Esophagus squamous epithelium (tissue), 5 donors: ENCODE results near the gene PHLPP1. TPM values are rescaled to one million over a fixed set of nuclear protein-coding genes. Genes with fewer than 3 reads are reported as not detected.

Source experiments
- DNase-seq: peaks from one replicate; lab custom pipeline; 2025; lab: John Stamatoyannopoulos, UW
- H3K27ac ChIP-seq, 4 donors: fragments of 200-600 bp; sonication (generic); one replicate each; pipeline ENCODE4 v1.5.1; 2016 to 2019; ENCODE audit warnings: mild to moderate bottlenecking in 1 of 4
- H3K27me3 ChIP-seq, 4 donors: fragments of 200-600 bp; sonication (generic); 1 replicate in 3 of 4; 2 replicates in 1 of 4; pipeline versions ENCODE4 v1.5.1 to v1.6.0; 2017 to 2021; ENCODE audit warnings: antibody characterized with exemption in 1 of 4
- H3K36me3 ChIP-seq, 3 donors: fragments of 200-600 bp; sonication (generic); one replicate each; pipeline ENCODE4 v1.5.1; 2016 to 2019
- H3K4me1 ChIP-seq, 3 donors: fragments of 200-600 bp; sonication (generic); one replicate each; pipeline ENCODE4 v1.5.1; 2017 to 2019
- H3K4me3 ChIP-seq, 4 donors: fragments of 200-600 bp; sonication (generic); 1 replicate in 3 of 4; 2 replicates in 1 of 4; pipeline ENCODE4 v1.5.1; 2016 to 2019; ENCODE audit warnings: mild to moderate bottlenecking in 2 of 4, moderate library complexity in 1 of 4
- H3K9me3 ChIP-seq, 3 donors: fragments of 200-600 bp; sonication (generic); one replicate each; pipeline ENCODE4 v1.5.1; 2016 to 2019
- POLR2A ChIP-seq, 4 donors: fragments of 450-650 bp; IDR thresholded peaks; one replicate each; pipeline ENCODE4 v1.6.1; 2017; ENCODE audit warnings: antibody characterized with exemption in 4 of 4, mild to moderate bottlenecking in 4 of 4, moderate library complexity in 3 of 4
- WGBS, 2 donors: methylation state at CpG; one replicate each; pipeline ENCODE4 v1.1.5; 2018; 5-methylcytosine and 5-hydroxymethylcytosine counted together
- intact Hi-C: fragments of 100-400 bp; cut with DNase I; formaldehyde crosslinking; loops from one replicate; pipeline ENCODE4 v1.15.0; 2022
- total RNA-seq, 4 donors: library from RNA; depleted of rRNA; stranded (reverse); fragments of >200 nt; gene quantifications; one replicate each; pipeline ENCODE4 v1.1.0, GENCODE V29; 2016
- TF ChIP-seq, protein P1 (sequence below), 6 experiments: fragments of 450-650 bp in 4 of 6; fragments of 200-600 bp in 2 of 6; sonication (generic) in 2 of 6; IDR thresholded peaks; one replicate each; pipeline ENCODE4 v1.5.1; 2016 to 2019; ENCODE audit warnings: antibody characterized with exemption in 6 of 6, mild to moderate bottlenecking in 4 of 6, moderate library complexity in 4 of 6
- donor health status: DM: yes; HTN: yes; CAD: no.

Gene PHLPP1
- total RNA-seq, 4 donors from 2014 or later, result 10.1 to 16.6 (median 14.9) TPM

- H3K27ac ChIP-seq, result no peak overlapping the region
- H3K4me3 ChIP-seq, result no peak overlapping the region
- H3K9me3 ChIP-seq, result no peaks in the 10 kb centered on the region
- TF ChIP-seq, protein P1, sequence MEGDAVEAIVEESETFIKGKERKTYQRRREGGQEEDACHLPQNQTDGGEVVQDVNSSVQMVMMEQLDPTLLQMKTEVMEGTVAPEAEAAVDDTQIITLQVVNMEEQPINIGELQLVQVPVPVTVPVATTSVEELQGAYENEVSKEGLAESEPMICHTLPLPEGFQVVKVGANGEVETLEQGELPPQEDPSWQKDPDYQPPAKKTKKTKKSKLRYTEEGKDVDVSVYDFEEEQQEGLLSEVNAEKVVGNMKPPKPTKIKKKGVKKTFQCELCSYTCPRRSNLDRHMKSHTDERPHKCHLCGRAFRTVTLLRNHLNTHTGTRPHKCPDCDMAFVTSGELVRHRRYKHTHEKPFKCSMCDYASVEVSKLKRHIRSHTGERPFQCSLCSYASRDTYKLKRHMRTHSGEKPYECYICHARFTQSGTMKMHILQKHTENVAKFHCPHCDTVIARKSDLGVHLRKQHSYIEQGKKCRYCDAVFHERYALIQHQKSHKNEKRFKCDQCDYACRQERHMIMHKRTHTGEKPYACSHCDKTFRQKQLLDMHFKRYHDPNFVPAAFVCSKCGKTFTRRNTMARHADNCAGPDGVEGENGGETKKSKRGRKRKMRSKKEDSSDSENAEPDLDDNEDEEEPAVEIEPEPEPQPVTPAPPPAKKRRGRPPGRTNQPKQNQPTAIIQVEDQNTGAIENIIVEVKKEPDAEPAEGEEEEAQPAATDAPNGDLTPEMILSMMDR (IDR thresholded peaks at IDR 0.05), result no peak
- no peak for TF ChIP-seq POLR2A (IDR thresholded peaks at IDR 0.05)
- peaks cover 0 to 44% (median 0%) of the 10 kb centered on the region in 3 donors for H3K36me3 ChIP-seq
- intact Hi-C loops, result no loop called here
- H3K4me1 ChIP-seq, result peaks cover 0 to 21% (median 0%) of the 10 kb centered on the region in 3 donors
- no peak for DNase-seq
- H3K27me3 ChIP-seq, result no peaks in the 10 kb centered on the region
Measured at GRCh38 chr18:62944454-62944853, 229.1 kb downstream of the PHLPP1 start.

- Histone ChIP-seq H3K9me3 (no peaks in the 10 kb centered on the region), H3K4me3 (no peak overlapping the region), H3K36me3 (peaks cover 0 to 46% (median 0%) of the 10 kb centered on the region in 3 donors), H3K4me1 (no peaks in the 10 kb centered on the region), H3K27me3 (no peaks in the 10 kb centered on the region), H3K27ac (no peak overlapping the region)
- DNase-seq, result no peak
- TF ChIP-seq POLR2A (IDR thresholded peaks at IDR 0.05), result no peak
- TF ChIP-seq, protein P1 (IDR thresholded peaks at IDR 0.05), result no peak
- intact Hi-C loops, result no loop called here
- 92 to 94% methylated on average over 2 of the region's 2 CpGs for WGBS, 2 donors
Measured at GRCh38 chr18:62948788-62949187, 233.4 kb downstream of the PHLPP1 start.

GRCh38 chr18:62950246-62950645 lies 234.9 kb downstream of the PHLPP1 start:
- Histone ChIP-seq H3K36me3 (peaks cover 0 to 44% (median 0%) of the 10 kb centered on the region in 3 donors), H3K27ac (no peak overlapping the region), H3K9me3 (no peaks in the 10 kb centered on the region), H3K27me3 (no peaks in the 10 kb centered on the region), H3K4me3 (no peak overlapping the region), H3K4me1 (no peaks in the 10 kb centered on the region)
- DNase-seq, result no peak
- 80 to 94% methylated on average over 1 of the region's 1 CpG for WGBS, 2 donors
- intact Hi-C loops, result no loop called here
- TF ChIP-seq POLR2A (IDR thresholded peaks at IDR 0.05), result no peak
- TF ChIP-seq, protein P1 (IDR thresholded peaks at IDR 0.05), result no peak

GRCh38 chr18:62952807-62953206 lies 237.5 kb downstream of the PHLPP1 start:
- intact Hi-C loops, result no loop called here
- no peak for DNase-seq
- Histone ChIP-seq H3K9me3 (no peaks in the 10 kb centered on the region), H3K36me3 (peaks cover 0 to 27% (median 0%) of the 10 kb centered on the region in 3 donors), H3K27ac (no peak overlapping the region), H3K4me3 (no peak overlapping the region), H3K4me1 (no peaks in the 10 kb centered on the region), H3K27me3 (no peaks in the 10 kb centered on the region)
- no peak for TF ChIP-seq POLR2A (IDR thresholded peaks at IDR 0.05)
- WGBS, 2 donors, result 70 to 72% methylated on average over 4 of the region's 4 CpGs

DNA sequence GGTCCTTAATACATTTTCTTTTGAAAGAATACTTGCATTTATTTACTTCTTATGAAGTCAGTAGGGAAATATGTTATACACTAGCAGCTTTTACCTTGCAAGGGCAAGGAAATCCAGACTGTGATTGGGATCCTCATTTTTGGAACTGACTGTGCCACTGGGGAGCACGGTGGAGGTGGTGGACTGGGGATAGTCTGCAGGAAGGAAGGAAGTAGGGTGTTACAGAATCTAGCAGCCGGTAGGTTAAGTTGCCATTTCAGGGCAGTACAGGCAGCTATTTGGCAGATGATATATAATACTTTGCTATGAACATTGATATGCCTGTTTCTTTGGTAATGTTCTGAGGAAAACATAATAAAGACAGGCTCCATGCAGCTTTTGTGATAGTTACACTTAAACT lies 238.3 kb downstream of the PHLPP1 start:
- H3K4me3 ChIP-seq, result no peak overlapping the region
- no peaks in the 10 kb centered on the region for H3K4me1 ChIP-seq
- no peaks in the 10 kb centered on the region for H3K27me3 ChIP-seq
- TF ChIP-seq, protein P1 (IDR thresholded peaks at IDR 0.05), result no peak
- no peak for TF ChIP-seq POLR2A (IDR thresholded peaks at IDR 0.05)
- intact Hi-C loops, result no loop called here
- no peak for DNase-seq
- H3K27ac ChIP-seq, result no peak overlapping the region
- 45 to 63% methylated on average over 2 of the region's 2 CpGs for WGBS, 2 donors
- peaks cover 0 to 25% (median 0%) of the 10 kb centered on the region in 3 donors for H3K36me3 ChIP-seq
- no peaks in the 10 kb centered on the region for H3K9me3 ChIP-seq

DNA sequence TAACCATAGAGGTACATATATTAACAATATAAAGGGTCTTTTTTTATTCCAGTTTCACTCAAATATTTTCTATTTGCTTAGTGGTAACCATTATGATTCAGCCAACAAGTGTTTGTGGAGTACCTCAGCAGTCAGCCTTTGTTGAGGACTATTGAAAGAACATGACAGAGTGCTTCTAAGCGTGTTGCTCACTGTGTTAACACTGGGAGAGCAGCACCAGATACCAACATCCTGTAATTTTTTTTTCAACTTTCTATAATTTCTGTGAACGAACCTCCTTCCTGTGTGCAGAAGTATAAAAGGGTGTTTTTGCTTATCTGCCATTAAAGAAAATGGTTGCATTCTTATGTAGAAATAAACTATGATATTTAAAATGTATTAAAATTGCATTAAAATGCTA lies 239.0 kb downstream of the PHLPP1 start:
- H3K36me3 ChIP-seq, result peaks cover 0 to 25% (median 0%) of the 10 kb centered on the region in 3 donors
- intact Hi-C loops, result no loop called here
- no peaks in the 10 kb centered on the region for H3K27me3 ChIP-seq
- WGBS, 2 donors, result 61 to 71% methylated on average over 2 of the region's 2 CpGs
- no peaks in the 10 kb centered on the region for H3K4me1 ChIP-seq
- H3K9me3 ChIP-seq, result no peaks in the 10 kb centered on the region
- H3K4me3 ChIP-seq, result no peak overlapping the region
- H3K27ac ChIP-seq, result no peak overlapping the region
- TF ChIP-seq, protein P1 (IDR thresholded peaks at IDR 0.05), result no peak
- no peak for TF ChIP-seq POLR2A (IDR thresholded peaks at IDR 0.05)
- DNase-seq, result no peak
